ENCODE measurements around the gene MT1A. TPM values are rescaled to one million over a fixed set of nuclear protein-coding genes. Genes with fewer than 3 reads are reported as not detected.

MT1A gene
- not detected in 2 replicates for total RNA-seq

- Mint-ChIP-seq H3K36me3 (ENCODE audit: low read depth) (no peaks in the 10 kb centered on the region), H3K9me3 (no peaks in the 10 kb centered on the region), H3K4me1 (peaks cover 20% of the 10 kb centered on the region), H3K4me3 (peak within 1 kb of the TSS; percentile 41), H3K27ac (no peak within 1 kb of the TSS), H3K27me3 (peaks cover 72% of the 10 kb centered on the region)
- ChIA-PET POLR2A (no interaction called here), CTCF (no interaction called here)
- no peak for DNase-seq
- intact Hi-C loops (cut with micrococcal nuclease) = loop anchor here (10.0 kb wide), 1 partner anchor 297 kb away; the partner anchor contains the start of gene HERPUD1
- ATAC-seq (ENCODE audit: low read depth) = no peak
- TF ChIP-seq CTCF (IDR thresholded peaks at IDR 0.05) = no peak
Observed at GRCh38 chr16:56637814-56638750, at the start of gene MT1A. MT1A (plus strand) TSS chr16:56638666; CDS start chr16:56638739, 73 bp downstream.

GRCh38 chr16:56588781-56589140, 49.7 kb upstream of the MT1A start:
- intact Hi-C loops (cut with micrococcal nuclease) = no loop called here
- ChIA-PET POLR2A (no interaction called here), CTCF (no interaction called here)
- Mint-ChIP-seq H3K36me3 (ENCODE audit: low read depth) (no peaks in the 10 kb centered on the region), H3K9me3 (no peaks in the 10 kb centered on the region), H3K4me3 (peak overlapping the region; percentile 35), H3K27me3 (peaks cover 51% of the 10 kb centered on the region), H3K4me1 (peaks cover 6% of the 10 kb centered on the region), H3K27ac (no peak overlapping the region)
- no peak for ATAC-seq (ENCODE audit: low read depth)
- no peak for DNase-seq
- TF ChIP-seq CTCF (IDR thresholded peaks at IDR 0.05) = no peak

- TF ChIP-seq CTCF (IDR thresholded peaks at IDR 0.05) = no peak
- peaks cover 2% of the 10 kb centered on the region for H3K9me3 Mint-ChIP-seq
- CTCF ChIA-PET = no interaction called here
- H3K4me3 Mint-ChIP-seq = peak within 1 kb of the TSS; percentile 35
- DNase-seq (no peak), ATAC-seq (ENCODE audit: low read depth) (no peak)
- POLR2A ChIA-PET = no interaction called here
- intact Hi-C loops (cut with micrococcal nuclease) = no loop called here
- H3K27me3 Mint-ChIP-seq = peaks cover 45% of the 10 kb centered on the region
- H3K27ac Mint-ChIP-seq = no peak within 1 kb of the TSS
- H3K36me3 Mint-ChIP-seq (ENCODE audit: low read depth) = no peaks in the 10 kb centered on the region
- H3K4me1 Mint-ChIP-seq = peaks cover 6% of the 10 kb centered on the region
Observed at GRCh38 chr16:56589141-56590039, 49.1 kb upstream of the MT1A start, which contains the start of gene MT3. MT3 (plus strand) TSS chr16:56589528; CDS start chr16:56589591, 63 bp downstream.

GRCh38 chr16:56591377-56592060, 46.9 kb upstream of the MT1A start:
- Mint-ChIP-seq H3K27me3 (peaks cover 37% of the 10 kb centered on the region), H3K36me3 (ENCODE audit: low read depth) (no peaks in the 10 kb centered on the region), H3K27ac (no peak overlapping the region), H3K9me3 (peaks cover 2% of the 10 kb centered on the region), H3K4me1 (peaks cover 6% of the 10 kb centered on the region), H3K4me3 (no peak overlapping the region)
- intact Hi-C loops (cut with micrococcal nuclease) = no loop called here
- POLR2A ChIA-PET = interaction anchor here (0.9 kb wide), 1 partner anchor 14 kb away, joined by 3 read pairs; no protein-coding TSS in a partner anchor
- no peak for ATAC-seq (ENCODE audit: low read depth)
- CTCF ChIA-PET = interaction anchor here (1.5 kb wide), 1 partner anchor 11 kb away, joined by 4 read pairs; no protein-coding TSS in a partner anchor
- no peak for TF ChIP-seq CTCF (IDR thresholded peaks at IDR 0.05)
- DNase-seq = no peak
